ACHN (cell line): ENCODE data around the gene CBFB.

Experiments
- DNase-seq: peaks from one replicate; pipeline ENCODE4 v3.0.0-alpha.2; 2015
- in situ Hi-C: cut with HindIII; loops from 2 replicates; pipeline ENCODE4 v1.10.0; 2017; ENCODE audit warnings: low sequenced_read_pairs, low pct_ligation_motif_present, low pct_unique_long_range_greater_than_20kb

The CBFB gene

DNA sequence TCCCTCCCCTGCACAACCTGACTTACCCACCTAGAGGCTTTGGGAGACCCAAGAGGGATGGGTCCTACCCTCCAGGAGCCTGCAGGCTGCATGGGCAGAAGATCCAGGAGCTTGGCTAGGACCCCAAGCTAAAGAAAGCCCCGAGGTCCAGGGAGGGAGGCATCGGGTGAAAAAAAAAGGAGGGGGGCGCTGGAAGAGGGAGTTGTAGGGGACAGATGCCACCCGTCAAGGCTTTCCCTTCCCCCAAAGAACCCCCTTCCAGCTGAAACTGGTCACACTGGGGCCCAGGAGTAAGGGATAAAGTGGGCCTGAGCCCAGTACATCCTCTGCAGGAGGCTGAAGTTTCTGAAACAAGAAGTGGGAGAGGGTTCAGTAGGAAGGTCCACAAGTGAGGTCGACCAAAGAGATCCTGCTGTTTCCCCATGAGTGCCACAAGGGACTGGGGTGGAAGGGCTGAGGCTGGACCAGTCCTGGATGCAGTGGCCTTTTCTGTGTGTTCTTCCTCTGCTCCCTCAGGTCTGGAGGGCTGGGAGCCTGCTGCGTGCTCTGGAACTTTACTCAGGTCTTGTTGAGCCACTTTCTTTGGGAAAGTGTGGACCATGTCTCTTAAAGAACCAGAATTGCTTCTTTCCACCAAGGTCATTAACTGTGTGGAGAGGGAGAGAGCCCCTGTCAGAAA is 14.2 kb upstream of the CBFB start:
- in situ Hi-C loops, result no loop called here
- no peak for DNase-seq

DNA sequence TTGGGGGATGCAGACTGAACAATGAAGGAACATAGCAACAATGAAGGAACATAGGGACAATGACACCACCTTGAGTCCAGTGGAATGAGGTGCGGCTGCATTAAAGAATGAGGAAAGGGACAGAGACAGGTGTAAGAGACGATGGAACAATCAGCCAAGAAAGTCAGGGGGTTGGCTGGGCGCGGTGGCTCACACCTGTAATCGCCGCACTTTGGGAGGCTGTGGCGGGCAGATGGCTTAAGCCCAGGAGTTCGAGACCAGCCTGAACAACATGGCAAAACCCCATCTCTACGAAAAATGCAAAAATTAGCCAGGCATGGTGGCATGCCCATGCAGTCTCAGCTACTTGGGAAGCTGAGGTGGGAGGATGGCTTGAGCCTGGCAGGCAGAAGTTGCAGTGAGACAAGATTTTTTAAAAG is 13.6 kb upstream of the CBFB start:
- in situ Hi-C loops, result no loop called here

DNA sequence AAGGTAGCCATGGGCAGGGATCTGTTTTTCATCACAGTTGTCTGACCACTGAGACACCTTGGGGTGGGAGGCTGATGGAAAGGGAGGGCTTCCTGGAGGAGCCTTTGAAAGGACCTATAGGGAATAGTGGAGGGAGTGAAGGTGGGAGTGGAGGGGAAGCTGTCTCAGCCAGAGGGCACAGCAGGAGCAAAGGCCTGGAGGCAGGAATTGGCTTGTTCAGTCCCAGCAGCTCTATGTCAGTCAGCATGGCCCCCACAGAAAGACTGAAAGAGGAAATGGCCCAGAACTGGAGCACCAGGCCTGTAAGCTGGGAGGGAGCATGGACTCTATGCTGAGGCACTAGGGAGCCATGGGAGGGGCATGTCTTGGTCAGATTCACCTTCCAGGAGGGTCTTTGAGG is 12.8 kb upstream of the CBFB start:
- no peak for DNase-seq
- in situ Hi-C loops, result no loop called here

More for the DNA sequence above, 13.6 kb upstream of the CBFB start:
- DNase-seq, result peak; percentile 46

DNA sequence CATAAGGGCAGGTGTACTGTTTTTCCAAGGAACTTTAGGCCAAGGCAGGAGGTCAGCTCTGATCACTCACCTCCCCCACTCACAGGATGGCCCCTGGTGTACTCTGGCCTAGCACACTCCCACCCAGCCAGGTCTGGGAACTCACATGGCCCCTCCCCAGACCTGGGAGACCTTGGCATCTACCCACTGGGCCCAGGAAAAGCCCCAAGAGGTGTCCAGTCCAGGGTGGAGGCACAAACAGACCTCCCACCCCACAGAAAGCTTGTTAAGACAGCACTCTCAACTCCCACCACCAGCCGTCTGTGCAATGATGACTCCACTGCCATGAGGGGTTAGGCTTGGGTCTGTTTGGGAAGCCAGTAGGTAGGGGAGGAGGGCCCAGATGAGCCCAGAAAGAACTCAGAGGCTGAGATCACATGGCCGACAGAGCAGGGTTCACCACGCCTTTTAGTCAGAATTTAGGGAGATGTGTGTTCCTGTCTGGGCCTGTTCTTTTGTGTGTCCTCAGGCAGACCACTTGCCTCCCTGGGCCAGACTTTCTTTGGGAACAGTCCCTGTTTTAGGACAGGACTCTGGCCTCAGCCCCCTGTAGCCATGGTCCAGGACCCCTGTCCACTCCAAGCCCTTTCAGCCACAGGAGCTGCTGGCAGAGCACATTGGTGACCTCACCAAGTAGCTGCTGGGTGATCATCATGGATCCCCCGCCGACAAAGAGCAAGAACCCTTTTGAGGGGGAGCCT is 12.1 kb upstream of the CBFB start:
- DNase-seq, result no peak
- in situ Hi-C loops, result no loop called here

DNA sequence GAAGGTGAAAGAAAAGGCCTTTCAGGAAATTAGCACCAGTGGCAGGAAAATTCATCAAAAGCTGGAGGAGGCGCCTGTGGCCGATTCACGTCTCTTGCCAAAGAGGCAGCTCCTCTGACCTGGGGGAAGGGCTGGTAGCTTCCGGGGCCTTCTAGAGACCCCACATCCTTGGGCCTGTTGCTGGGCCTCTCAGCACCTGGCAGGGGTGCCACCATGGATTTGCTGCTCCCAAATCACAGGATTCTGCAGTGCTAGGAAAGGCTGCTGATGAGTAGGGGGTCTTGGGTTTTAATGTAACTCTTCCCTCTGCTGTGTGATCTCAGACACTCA is 11.6 kb upstream of the CBFB start:
- no peak for DNase-seq
- in situ Hi-C loops, result no loop called here

DNA sequence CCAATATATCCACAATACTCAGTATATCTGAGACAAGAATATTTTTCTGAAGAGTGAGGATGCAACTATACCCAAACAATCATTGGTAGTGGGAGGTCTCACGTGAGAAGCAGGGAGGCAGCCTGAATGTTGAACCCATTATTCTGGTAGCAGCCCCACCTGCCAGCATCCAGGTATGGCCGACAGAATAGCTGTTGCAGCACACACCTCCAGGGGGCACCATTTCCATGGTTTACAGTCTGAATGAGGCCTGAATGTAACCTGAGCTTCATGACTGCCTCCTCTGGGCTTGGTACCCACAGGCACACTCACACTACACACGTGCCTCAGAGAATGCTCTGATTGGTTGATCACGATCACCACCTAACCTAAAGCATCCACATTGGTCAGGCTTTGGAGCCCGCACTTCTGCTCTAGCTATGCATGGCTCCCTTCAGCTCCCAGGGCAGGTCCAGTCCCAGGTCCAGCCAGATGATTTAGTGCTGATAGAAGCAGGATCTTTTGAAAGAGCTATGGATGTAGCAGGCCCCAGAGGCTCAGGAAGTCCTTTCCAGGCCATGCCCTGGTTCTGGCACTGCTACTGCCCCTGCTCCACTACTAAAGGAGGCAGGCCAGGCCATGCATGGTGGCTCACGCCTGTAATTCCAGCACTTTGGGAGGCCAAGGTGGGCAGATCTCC is 11.0 kb upstream of the CBFB start:
- in situ Hi-C loops, result no loop called here
- DNase-seq, result peak; percentile 99

DNA sequence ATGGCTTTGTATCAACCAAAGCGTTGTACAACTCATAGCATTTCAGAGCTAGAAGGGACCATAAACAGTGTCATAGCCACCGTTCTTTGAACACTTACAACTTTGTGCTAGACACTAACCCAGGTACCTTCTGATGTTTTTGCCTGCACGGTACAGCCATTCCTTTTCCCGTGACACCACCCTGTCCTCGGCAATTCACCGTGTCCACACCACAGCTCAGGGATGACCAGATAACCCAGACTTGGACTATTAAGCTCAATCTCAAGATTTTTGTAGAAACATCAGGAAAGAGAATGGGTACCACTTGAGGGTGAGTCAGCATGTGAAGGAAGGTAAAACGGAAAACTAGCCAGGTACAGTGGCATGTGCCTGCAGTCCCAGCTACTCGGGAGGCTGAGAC is 9.8 kb upstream of the CBFB start:
- no peak for DNase-seq
- in situ Hi-C loops, result no loop called here

DNA sequence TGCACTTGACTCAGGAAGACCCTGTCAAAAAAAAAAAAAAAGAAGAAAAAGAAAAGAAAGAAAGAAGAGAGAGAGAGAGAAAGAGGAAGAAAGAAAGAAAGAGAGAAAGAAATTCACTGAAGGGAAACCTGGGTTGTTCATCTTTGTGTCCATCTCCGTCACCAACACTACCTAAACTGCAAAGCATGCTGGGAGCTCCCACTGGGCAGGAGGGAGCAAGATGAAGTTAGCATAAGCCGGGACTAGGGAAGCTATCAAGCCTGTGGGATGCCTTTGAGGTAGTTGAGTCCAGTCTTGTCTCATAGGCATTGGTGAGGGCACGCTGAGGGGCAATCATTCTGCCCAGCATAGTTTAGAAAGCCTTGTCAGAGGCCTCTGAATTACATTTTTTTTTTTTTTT is 7.6 kb upstream of the CBFB start:
- DNase-seq, result no peak
- in situ Hi-C loops, result no loop called here

DNA sequence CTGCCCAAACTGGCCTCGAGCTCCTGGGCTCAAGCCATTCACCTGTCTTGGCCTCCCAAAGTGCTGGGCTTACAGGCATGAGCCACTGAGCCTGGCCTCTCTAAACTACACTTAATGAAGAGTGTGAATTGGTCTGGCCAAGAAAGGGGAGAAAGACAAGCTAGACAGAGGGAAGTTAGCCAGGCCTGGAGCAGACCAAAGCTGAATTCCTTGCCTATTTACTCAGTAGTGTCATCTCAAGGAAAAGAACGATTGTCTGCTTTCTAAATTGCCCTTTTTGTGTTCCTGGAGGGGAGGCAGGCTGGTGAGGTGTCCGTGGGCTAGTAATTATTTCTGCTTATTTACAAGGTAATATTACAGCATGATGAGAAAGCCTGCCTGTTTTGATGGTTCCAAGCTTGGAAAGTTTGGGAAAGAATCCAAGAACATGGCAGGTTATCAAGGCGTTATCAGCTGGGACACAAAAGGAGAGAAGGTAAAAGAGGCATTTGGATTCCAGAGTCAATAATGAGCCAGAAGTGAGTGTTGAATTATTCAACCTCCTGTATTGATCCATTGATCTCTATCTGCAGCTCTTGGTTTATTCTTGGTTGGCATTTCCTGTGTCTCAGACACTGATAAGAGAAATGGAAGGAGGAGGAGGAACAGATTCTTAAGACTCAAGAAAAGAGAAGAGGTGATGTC is 6.3 kb upstream of the CBFB start:
- DNase-seq, result no peak
- in situ Hi-C loops, result no loop called here

DNA sequence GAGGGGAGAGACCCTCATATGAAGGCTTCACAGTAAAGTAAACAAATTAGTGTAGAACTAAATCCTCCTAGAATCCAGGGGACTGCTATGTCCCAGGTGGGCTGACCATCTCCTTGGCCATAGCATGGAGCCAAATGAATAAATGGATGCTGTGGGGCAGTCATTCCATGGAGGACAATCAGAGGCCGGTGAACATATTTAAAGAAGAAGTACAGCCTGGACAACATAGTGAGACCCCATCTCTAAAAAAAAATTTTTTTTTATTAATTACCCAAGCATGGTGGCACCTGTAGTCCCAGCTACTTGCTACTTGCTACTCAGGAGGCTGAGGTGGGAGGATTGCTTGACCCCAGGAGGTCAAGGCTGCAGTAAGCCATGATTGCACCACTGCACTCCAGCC is 5.3 kb upstream of the CBFB start:
- no peak for DNase-seq
- in situ Hi-C loops, result no loop called here

DNA sequence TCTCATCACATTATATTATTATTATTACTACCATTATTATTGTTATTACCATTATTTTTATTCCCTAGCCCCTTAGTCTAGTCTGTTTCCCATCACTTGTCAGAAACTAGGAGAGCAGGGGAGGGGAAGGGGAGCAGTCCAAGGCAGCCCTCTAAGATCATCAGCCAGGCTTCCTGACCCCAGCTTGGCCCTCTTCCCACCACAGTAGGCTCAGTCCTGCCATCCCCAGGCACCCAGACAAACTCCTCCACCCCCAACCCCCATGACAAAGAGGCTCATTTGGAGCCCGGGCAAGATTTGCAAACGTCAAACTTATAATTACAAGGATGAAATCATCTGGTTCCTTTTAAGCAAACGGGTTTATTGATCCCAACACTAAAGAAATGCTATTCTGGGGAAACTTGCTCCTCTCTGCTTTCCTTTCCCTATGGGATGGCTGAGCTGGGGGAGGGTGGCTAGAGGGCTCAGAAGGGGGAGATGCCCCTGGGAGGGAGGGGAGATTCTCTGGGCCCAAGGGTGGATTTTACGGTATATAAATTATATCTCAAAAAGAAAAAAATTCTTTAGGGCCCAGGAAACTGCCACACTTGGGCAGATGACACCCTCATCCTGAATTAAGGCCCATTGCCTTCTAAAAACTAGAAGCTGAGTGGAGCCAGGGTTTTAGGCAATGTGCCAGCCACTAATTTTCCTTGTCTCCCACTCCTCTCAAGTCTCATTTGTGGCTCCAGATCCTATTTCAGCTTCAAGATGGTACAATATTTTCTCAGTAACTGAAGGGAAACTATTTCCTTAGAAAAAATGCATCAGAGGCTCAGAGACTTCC is 4.4 kb upstream of the CBFB start:
- DNase-seq, result no peak
- in situ Hi-C loops, result no loop called here

DNA sequence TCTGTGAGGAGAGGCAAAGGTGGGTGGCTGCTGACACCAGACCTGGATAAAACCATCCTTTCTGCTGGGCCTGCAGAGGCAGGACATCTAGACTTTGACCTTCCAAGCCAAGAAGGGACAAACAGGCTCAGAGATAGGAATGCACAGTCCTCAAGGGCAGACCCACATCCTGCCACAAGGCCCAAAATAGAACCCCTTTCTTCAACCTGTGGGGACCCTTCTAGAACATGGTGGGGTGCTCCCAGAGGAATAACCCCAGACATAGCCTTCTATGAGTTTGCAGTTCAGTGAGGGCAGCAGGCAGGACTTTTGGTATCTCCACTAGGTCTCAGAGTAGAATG is 3.8 kb upstream of the CBFB start:
- DNase-seq, result no peak

DNA sequence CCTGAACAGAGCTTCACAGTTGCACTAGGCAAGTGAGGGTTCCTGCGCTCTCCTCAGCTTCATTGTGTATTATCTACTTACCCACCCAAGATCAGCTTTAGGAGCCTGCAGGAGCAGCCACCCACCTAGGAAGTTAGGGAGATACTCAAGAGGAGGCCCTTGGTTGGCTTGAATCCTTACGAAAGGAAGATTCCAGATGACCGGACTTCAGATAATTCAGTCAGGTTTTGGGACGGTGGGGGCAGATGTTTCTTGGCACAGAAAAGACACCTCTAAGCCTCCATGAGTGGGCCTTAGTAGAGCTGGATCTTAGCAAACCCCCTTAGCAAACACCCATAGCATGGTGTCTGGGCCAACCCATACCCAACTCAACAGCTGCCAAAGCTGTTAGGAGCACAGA is 2.4 kb upstream of the CBFB start:
- no peak for DNase-seq
- in situ Hi-C loops, result no loop called here

More for the DNA sequence above, 3.8 kb upstream of the CBFB start:
- in situ Hi-C loops, result no loop called here

DNA sequence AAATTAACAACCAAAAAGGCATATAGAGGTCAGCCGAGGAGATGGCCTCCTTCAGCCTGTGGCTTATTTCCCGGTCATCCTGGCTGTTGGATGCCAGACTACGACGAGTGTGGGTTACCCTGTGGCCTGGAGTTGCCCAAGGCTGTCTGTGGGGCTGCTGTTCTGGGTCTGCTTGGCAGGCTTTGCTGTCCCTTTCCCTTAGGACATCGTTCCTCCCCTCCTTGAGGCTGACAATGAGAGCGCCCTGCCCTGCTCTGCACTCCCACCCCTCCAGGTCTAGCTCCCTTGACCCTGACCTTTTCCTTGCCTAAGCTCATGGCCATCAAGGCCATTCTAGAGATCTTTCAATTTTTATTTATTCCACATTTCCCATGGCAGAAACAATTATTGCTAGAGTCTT is 1.9 kb upstream of the CBFB start:
- in situ Hi-C loops, result no loop called here
- no peak for DNase-seq

DNA sequence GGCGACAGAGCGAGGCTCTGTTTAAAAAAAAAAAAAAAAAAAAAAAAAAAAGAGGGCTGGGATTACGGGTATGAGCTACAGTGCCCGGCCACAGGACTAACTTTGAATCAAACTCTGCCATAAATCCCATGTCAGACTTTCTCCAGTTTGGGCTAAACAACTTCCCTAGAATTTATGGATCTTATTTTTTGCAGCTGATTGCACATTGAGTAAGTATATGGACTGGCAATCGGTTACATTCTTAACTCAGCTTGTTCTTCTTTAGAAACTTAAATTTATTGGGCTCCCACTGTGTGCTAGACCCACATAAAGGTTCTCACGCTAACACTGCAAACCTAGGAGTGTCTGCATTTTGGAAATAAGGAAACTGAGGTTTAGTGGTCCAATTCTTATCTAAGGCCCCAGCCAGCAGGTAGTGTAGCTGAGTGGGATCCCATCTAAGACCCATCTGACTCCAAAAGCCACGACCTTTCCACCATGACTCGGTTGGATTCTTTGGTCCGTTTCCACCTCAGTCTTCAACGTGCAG is 718 bp upstream of the CBFB start:
- DNase-seq, result no peak

DNA sequence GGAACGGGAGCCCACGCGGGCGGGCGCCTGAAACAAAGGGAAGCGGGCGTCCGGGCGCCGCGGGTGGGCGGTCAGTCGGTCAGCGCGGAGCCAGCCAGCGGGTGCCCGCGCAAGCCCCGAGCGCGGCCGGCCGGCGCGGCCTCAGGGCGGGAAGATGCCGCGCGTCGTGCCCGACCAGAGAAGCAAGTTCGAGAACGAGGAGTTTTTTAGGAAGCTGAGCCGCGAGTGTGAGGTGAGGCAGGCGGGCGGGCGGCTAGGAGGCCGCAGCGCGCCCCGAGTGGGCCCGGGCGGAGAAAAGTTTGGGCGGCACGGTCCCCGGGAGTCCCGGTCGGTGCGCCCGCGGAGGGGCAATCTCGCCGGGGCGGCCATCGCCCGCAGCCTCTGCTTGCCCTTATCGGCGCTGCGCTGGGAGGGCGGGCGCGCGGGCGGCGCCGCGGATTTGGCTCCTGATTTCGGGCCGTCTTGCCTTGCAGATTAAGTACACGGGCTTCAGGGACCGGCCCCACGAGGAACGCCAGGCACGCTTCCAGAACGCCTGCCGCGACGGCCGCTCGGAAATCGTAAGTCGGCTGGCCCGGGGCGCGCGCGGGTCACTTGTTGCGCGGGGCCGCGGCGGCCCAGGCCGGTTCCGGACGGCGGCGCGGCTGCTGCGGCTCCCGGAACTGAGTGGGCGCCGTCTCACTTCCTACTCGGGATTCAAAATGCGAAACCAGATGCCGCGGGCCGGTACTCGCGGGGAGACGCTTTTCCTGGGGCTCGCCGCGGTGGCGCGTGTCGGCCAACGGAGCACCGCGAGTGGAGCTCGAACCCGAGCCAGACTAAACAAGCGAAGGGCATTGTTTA is 526 bp downstream of the CBFB start:
- peak; percentile 60 for DNase-seq
- in situ Hi-C loops, result no loop called here

More for the DNA sequence above, 718 bp upstream of the CBFB start:
- in situ Hi-C loops, result no loop called here

DNA sequence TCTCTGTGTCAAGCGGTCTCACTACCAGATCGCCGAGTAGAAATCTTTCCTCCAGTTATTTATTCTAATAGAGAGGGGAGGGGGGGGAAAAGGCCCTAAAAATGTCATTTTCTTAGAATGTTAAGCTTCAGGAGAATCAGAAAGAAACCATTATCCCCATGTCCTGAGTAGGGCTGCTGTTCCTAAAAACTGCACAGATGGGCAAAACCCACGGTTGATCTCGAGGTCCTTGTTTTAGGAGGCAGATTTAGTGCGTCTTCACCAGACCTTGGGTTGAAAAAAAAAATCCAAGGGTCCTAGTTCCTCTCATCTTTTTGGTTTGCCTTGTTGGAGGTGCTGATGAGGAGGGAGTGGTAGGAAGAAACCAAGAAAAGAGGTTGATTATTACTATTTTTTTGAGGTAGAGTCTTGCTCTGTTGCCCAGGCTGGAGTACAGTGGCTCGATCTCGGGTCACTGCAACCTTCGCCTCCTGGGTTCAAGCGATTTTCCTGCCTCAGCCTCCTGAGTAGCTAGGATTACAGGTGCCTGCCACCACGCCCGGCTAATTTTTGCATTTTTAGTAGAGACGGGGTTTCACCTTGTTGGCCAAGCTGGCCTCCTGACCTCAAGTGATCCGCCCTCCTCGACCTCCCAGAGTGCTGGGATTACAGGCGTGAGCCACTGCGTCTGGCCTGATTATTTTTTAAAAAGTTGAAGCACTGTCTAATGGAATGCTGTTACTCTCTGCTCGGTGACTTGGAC is 1.4 kb downstream of the CBFB start:
- in situ Hi-C loops, result no loop called here
- DNase-seq, result no peak
